GM12892 (cell line): ENCODE measurements around the gene SFTPA2.
"Not testable (repeated sequence)": the region's sequence is repeated elsewhere in the genome, so short reads cannot be mapped to it uniquely, and the experiment has no call there.

Source experiments
- DNase-seq: peaks from one replicate; pipeline ENCODE4 v3.0.0; 2011; ENCODE audit not compliant: insufficient read length
- FAIRE-seq: peaks from 2 replicates; lab custom pipeline; 2011; peaks lifted over from hg19 to GRCh38; lab: Jason Lieb, UNC
- POLR2A ChIP-seq: IDR thresholded peaks from 2 replicates; pipeline ENCODE4 v1.6.1; 2011; ENCODE audit warnings: low read depth, low read length, control low read depth
- POLR2AphosphoS5 ChIP-seq: IDR thresholded peaks from 2 replicates; pipeline ENCODE4 v1.6.1; 2011; ENCODE audit warnings: low read depth, low read length, control low read depth
- TAF1 ChIP-seq: IDR thresholded peaks from 2 replicates; pipeline ENCODE4 v1.6.1; 2011; ENCODE audit warnings: low read depth, mild to moderate bottlenecking, control low read depth, low read length, borderline replicate concordance

The SFTPA2 gene

DNA sequence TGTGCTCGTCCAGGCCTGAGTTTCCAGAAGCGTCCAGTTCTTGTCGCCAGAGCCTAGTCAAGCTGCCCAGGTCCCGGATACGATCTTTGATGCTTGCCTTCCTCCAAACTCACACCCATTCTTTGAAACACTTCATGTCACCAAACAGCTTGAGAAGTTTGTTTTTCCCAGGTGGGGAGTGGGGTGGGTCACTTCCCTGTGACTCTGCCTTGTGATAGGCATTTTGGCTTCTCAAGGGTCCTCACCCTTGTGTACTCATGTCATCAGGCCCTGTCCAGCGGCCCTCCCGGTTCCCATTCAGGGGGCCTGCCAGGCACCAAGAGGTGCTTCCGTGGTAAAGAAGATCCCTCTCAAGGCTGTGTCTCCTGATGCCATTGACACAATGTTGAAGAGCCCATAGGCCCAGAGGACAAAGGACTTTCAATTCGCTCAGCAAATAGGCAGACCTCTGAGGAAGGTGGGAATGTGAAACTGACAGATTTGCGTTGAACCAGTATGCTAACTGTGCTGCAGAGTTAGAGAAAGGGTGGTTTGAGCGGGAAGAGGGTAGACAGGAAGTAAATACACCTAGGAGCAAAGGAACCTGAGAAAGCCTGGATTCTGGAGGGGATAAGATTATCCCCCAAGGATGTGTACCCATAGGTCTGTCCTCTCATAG is 25.8 kb upstream of the SFTPA2 start:
- TF ChIP-seq TAF1 (no peak), POLR2AphosphoS5 (no peak), POLR2A (no peak)
- DNase-seq (no peak), FAIRE-seq (no peak)

GRCh38 chr10:79583488-79584024 is 23.3 kb upstream of the SFTPA2 start:
- DNase-seq = no peak
- no peak for TF ChIP-seq POLR2A
- TF ChIP-seq POLR2AphosphoS5 = no peak
- TF ChIP-seq TAF1 = no peak
- no peak for FAIRE-seq

DNA sequence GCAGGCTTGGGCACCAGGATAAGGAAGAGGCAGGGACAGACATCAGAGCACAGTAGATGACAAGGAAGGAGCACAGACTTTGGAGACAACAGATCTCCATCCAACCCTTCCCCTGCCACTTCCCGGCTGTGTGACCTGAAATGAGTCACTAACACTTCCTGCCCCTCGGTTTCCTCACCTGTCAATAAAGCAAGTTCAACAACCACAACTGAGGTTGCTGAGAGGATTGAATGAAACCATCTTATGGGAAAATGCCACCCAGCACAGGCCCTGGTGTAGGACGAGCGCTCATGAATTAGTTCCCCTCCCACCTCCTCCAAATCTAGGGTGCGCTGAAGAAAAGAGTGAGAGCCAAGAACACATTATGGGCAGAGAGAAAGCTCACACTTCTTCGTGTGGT is 22.7 kb upstream of the SFTPA2 start:
- not testable (repeated sequence) for FAIRE-seq, DNase-seq

DNA sequence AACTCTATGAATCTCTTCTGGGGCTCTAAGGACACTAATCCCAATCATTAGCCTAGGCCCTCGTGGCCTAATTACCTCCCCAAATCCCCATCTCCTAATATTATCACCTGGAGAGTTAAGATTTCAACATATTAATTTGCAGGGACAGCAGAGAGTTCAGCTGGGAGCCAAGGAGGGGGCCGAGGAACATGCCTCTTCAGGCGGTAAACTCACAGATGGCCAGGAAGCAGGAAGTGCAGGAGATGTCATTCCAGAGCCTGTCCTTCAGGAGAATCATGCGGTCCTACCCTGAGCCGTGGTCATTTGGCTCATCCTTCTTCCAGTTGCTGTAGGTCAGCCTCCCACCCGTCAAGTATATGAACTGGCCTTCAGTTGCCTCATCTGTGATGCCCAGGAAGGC is 21.9 kb upstream of the SFTPA2 start:
- DNase-seq (no peak), FAIRE-seq (peak; percentile 40)
- TF ChIP-seq TAF1 (no peak), POLR2AphosphoS5 (no peak), POLR2A (no peak)

DNA sequence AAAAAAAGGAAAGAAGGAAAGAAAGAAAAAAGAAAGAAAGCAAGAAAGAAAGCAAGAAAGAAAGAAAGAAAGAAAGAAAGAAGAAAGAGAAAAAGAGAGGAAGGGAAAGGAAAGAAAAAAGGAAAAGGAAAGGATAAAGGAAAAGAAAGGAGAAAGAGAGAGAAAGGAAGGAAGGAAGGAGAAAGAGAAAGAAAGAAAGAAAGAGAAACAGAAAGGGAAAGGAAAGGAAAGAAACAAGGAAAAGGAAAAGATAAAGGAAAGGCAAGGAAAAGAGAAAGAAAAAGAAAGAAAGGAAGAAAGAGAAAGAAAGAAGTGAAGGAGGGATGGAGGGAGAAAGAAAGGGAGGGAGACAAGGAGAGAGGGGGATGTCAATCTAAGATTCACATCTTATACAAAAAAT is 20.8 kb upstream of the SFTPA2 start:
- FAIRE-seq = no peak
- TF ChIP-seq POLR2AphosphoS5 (no peak), POLR2A (no peak), TAF1 (no peak)
- DNase-seq = no peak

DNA sequence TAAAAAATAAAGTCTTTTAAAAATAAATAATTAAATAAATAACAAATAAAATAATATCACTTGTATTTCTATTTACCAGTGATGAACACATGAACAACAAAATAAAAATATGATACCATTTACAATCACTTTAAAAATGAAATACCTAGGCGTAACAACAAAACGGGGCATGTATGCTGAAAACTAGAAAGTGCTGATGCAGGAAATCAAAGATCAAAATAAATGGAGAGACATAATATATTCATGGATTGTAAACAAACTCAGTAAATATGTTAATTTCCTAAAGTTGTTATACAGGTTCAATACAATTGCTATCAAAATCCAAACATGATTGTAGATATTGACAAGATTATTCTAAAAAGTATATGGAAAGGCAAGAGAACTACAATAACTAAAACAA is 19.2 kb upstream of the SFTPA2 start:
- no peak for DNase-seq
- TF ChIP-seq TAF1 (no peak), POLR2AphosphoS5 (no peak), POLR2A (no peak)
- no peak for FAIRE-seq

- not testable (repeated sequence) for DNase-seq, FAIRE-seq
These were observed 10.4 kb upstream of the SFTPA2 start for GRCh38 chr10:79570624-79571023.

DNA sequence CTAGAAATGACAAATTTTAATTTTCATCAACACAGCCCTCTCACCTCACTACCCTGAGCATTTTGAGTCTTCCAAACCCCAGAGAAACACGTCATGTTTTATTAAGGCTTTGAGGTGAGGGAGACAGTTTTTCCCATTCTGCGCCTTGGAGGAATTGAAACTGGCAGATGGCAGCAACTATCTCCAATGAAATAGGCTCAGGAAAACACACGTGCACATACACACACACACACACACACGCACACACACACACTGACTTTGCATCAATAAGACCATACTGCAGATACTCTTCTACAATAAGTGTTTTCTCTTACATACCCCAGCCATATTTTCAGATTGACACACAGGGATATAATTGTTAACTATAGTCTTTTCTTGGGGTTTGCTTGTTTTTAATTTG is 3.2 kb upstream of the SFTPA2 start:
- DNase-seq = no peak
- TF ChIP-seq POLR2AphosphoS5 = no peak
- TF ChIP-seq TAF1 = no peak
- TF ChIP-seq POLR2A = no peak
- FAIRE-seq = no peak

DNA sequence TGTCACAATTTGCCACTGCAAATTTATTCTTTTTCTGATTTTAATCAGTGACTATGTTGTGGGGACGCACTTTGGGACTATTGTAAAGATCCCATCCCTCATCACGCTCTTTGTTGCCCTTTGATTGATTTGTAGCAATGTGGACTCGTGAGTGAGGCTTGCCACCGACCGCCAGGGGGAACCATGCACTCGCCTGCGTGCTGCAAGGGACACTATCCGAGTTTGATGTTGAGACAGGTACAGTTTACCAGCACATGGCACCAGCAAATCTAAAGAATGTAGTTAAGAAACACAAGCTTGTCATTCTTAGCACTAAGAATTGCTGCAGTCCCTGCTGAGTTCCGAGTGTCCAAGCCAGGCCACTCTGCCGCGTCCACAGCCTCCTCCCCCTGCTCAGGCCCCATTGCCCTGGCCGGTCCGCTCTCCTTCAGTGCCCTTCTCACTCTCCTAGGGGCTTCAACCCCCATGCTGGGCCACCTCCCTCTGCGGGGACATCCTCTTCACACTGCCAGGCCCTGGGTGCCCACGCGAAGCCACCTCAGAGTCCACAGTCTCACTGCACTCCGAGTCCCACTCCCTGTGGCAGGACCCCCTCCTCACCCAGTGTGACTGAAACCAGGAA is 2.0 kb upstream of the SFTPA2 start:
- TF ChIP-seq POLR2AphosphoS5 = no peak
- TF ChIP-seq POLR2A = no peak
- TF ChIP-seq TAF1 = no peak
- FAIRE-seq (no peak), DNase-seq (no peak)

GRCh38 chr10:79561257-79561656 is 1.1 kb upstream of the SFTPA2 start:
- FAIRE-seq = no peak

GRCh38 chr10:79559726-79560125 is 481 bp downstream of the SFTPA2 start:
- FAIRE-seq (no peak), DNase-seq (no peak)
- no peak for TF ChIP-seq POLR2A
- no peak for TF ChIP-seq TAF1
- no peak for TF ChIP-seq POLR2AphosphoS5

More at GRCh38 chr10:79561257-79561656, 1.1 kb upstream of the SFTPA2 start:
- DNase-seq = no peak
- TF ChIP-seq POLR2A (no peak), TAF1 (no peak), POLR2AphosphoS5 (no peak)

GRCh38 chr10:79556961-79557360 is 3.2 kb downstream of the SFTPA2 start:
- not testable (repeated sequence) for FAIRE-seq, DNase-seq
